GM12801 (cell line): ENCODE data around the gene SERPINA9.

Source experiments
- TF ChIP-seq, protein P1 (sequence below): IDR thresholded peaks from one replicate; pipeline ENCODE4 v1.5.1; 2011; ENCODE audit warnings: control low read depth; ENCODE audit not compliant: insufficient read length; ENCODE audit errors: extremely low read depth

Gene SERPINA9

DNA sequence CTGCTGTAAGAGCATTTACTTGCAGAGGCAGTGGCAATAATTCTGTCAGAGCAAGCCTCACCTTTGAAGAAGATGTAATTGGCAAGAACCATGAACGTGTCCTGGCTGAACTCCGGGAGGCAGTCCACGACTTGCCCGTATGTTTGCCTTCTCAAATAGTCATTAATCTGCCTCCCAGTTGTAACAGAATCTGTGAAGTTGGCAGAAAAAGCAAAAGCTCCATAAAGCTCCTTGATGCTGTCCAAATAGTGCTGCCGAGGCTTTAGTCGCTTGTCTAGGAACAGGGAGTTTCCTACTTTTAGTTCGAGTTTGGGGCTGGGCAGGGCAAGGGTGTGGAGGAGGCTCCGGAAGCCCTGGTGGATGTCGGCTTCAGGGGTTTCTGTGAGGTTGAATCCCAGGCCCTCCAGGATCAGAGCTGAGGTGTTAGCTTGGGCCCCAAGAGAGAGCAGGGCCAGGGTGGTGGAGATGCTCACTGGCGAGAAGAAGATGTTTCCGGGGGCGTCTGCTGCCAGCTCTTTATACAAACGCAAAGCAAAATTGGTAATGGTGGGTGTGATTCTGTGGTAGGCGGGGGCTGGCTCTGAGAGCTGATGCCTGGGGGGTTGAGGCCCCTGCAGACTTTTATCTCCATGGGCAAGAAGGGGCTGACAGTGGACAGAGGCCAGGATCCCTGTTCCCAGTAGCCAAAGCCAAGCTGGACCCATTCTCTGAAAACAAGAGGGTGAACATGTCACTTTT is 27.8 kb downstream of the SERPINA9 start:
- TF ChIP-seq, protein P1, sequence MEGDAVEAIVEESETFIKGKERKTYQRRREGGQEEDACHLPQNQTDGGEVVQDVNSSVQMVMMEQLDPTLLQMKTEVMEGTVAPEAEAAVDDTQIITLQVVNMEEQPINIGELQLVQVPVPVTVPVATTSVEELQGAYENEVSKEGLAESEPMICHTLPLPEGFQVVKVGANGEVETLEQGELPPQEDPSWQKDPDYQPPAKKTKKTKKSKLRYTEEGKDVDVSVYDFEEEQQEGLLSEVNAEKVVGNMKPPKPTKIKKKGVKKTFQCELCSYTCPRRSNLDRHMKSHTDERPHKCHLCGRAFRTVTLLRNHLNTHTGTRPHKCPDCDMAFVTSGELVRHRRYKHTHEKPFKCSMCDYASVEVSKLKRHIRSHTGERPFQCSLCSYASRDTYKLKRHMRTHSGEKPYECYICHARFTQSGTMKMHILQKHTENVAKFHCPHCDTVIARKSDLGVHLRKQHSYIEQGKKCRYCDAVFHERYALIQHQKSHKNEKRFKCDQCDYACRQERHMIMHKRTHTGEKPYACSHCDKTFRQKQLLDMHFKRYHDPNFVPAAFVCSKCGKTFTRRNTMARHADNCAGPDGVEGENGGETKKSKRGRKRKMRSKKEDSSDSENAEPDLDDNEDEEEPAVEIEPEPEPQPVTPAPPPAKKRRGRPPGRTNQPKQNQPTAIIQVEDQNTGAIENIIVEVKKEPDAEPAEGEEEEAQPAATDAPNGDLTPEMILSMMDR, result no peak

DNA sequence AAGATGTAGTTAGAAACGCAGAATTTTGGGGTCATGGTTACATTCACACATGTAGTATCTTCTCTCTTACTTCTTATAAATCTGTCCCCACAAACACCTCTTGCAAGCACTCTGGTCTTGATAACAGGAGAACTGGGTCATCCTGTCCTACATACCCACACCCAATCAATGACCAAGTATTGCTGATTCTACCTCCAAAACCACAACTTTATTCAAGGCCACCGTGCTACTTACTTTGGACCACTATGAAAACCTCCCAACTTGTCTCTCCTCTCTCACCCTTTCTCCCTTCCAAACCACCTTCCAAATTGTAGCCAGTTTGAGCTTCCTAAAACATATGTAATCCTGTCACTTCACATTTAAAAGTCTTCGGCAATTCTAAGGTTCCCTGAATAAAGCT is 28.8 kb downstream of the SERPINA9 start:
- TF ChIP-seq, protein P1, result no peak

DNA sequence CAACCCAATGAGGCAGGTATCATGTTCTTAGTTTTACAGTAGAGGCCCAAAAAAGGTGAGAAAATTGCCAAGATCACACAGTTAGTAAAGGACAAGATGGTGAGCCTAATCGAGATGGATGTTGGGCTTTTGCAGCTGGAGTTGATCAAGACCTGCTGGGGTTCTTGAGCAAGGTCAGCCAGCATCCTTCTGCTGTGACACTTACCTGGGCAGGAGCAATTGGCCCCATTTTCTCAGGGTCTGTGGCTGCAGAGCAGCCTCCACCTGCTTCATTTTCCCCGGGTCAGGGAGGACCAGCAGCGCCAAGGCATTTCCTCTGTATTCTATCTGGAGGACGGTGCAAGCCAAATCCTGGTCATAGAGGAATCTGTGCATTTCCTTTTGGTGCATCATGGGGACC is 29.9 kb downstream of the SERPINA9 start:
- TF ChIP-seq, protein P1, result no peak

DNA sequence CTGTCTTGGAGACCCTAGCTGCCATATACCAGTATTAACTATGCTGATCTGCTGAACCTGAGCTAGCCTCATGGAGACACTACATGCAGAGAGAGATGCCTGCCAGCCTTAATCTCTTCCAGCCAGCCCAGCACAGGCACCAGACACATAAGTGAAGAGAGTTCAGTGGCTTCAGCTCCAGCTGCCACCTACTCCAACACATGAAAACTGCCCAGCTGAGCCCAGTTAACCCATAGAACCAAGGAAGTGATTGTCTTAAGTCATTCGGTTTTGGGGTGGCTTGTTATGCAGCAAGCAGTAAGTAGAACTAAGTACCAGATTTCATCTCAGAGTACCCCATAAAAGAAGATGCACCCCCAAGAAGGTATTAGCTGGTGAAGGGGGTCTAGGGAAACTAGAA is 31.0 kb downstream of the SERPINA9 start:
- TF ChIP-seq, protein P1, result no peak

DNA sequence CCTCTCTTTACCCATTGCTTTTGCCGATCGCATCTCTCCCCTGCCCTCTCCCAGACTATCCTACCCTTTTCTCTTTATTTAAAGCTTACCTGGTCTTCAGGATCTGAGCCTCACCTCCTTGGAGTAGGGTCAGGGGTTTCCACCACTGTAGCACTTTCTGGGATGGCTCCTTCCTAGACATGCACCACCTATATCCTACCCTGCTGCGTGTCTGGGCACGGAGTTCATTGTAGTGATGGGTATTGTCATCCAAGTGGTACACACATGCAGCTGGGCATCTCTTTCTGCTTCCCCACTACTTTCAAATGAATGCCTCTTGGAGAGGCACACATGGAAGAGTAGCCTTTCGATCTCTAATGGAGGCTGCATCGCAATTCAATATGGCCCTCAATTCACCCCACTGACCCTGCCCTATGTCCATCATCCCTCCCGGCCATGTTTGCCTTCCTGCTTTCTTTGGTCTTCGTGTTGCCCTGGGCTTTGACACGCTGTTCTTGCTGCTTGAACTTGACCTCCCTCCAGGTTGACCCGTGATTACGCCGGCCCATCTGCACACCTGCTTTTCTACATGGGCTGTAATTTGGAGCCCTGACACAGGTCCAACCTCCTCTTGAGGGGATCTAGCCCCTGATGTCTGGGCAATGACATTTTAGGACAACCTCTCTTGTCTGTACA is 34.3 kb downstream of the SERPINA9 start:
- TF ChIP-seq, protein P1, result no peak

DNA sequence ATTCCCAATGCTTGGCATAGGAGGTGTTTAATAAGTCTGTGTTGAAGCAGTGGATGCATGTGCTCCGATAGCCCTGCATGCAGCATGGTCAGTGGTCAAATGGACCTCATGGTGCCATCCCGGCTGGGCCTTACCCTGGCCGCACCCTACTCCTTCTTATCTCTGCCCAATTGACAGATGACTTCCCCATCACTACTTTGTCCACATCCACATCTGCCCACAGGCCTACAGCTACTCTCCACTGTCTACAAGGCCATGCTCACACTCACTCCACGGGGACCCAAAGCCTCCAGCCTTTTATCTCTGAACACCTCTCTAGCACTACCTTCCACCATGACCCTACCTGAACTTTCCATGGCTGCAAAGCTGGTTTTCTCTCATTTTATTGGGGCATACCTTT is 34.9 kb downstream of the SERPINA9 start:
- TF ChIP-seq, protein P1, result no peak

DNA sequence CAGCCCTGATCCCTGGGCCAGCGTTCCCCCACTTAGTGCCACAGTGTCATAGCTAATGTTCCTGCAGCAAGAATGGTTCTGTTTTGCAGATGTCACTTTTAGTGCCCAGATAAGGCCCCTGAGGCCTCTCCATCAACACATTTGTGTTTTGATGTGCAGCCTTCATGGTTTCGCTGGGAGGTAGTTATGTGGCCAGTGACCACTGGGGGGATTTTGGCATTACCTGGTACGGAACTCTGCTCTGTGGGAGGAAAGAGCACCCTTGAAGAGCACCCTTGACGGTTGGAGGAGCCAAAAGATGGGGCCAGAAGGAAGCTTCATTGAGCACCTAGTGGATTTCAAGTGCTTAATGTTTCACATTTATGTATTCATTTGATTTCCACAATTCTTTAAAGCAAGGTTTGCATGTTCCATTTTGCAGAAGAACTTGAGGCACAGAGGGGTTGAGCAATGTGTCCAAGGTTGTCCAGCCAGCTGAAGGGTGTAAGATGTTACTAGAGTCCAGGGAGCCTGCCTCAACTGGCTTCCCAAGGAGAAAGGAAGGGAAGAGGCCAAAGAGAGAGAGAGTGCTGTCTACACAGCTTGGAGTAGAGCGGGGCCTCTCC is 36.4 kb downstream of the SERPINA9 start:
- TF ChIP-seq, protein P1, result no peak
